Smooth muscle cell (in vitro differentiated cells): Measurements from ENCODE around the gene MITF. TPM values are rescaled to one million over a fixed set of nuclear protein-coding genes. Genes with fewer than 3 reads are reported as not detected.

Experiments used
- DNase-seq: peaks from one replicate; lab custom pipeline; 2025; ENCODE audit not compliant: unreplicated experiment; lab: John Stamatoyannopoulos, UW
- H2AFZ ChIP-seq: fragments of 200-600 bp; sonication (generic); 2 replicates; pipeline ENCODE4 v1.6.0; 2016; ENCODE audit warnings: antibody characterized with exemption, low read depth, mild to moderate bottlenecking
- H3F3A ChIP-seq: fragments of 200-600 bp; sonication (generic); 2 replicates; pipeline ENCODE4 v1.6.0; 2017; ENCODE audit warnings: antibody characterized with exemption, low read depth
- H3K27ac ChIP-seq: fragments of 200-600 bp; sonication (generic); 2 replicates; pipeline ENCODE4 v1.5.1; 2016; ENCODE audit warnings: low read depth, mild to moderate bottlenecking
- H3K27me3 ChIP-seq: fragments of 200-600 bp; sonication (generic); 2 replicates; pipeline ENCODE4 v1.6.1; 2016; ENCODE audit warnings: low read depth, mild to moderate bottlenecking
- H3K36me3 ChIP-seq: fragments of 200-600 bp; sonication (generic); 2 replicates; pipeline ENCODE4 v1.5.1; 2016; ENCODE audit warnings: low read depth
- H3K4me1 ChIP-seq: fragments of 200-600 bp; sonication (generic); 2 replicates; pipeline ENCODE4 v1.5.1; 2016; ENCODE audit warnings: low read depth
- H3K4me2 ChIP-seq: fragments of 200-600 bp; sonication (generic); 2 replicates; pipeline ENCODE4 v1.6.0; 2016; ENCODE audit warnings: mild to moderate bottlenecking
- H3K4me3 ChIP-seq: fragments of 200-600 bp; sonication (generic); 2 replicates; pipeline ENCODE4 v1.5.1; 2016; ENCODE audit warnings: mild to moderate bottlenecking
- H3K79me2 ChIP-seq: fragments of 200-600 bp; sonication (generic); 2 replicates; pipeline ENCODE4 v1.6.0; 2016; ENCODE audit warnings: low read depth, mild to moderate bottlenecking
- H3K9ac ChIP-seq: fragments of 200-600 bp; sonication (generic); 2 replicates; pipeline ENCODE4 v1.6.0; 2016; ENCODE audit warnings: low read depth
- H3K9me3 ChIP-seq: fragments of 200-600 bp; sonication (generic); replicated peaks from 2 replicates; pipeline ENCODE4 v1.5.1; 2016; ENCODE audit warnings: low read depth
- H4K20me1 ChIP-seq: fragments of 200-600 bp; sonication (generic); 2 replicates; pipeline ENCODE4 v1.6.0; 2016; ENCODE audit warnings: low read depth
- CTCF ChIP-seq: fragments of 200-600 bp; sonication (generic); IDR thresholded peaks from 2 replicates; pipeline ENCODE4 v1.5.1; 2017; ENCODE audit warnings: borderline replicate concordance, mild to moderate bottlenecking, antibody characterized with exemption; ENCODE audit not compliant: insufficient read depth, poor library complexity, severe bottlenecking
- WGBS: methylation state at CpG from one replicate; pipeline ENCODE4 v1.1.7; 2016; ENCODE audit warnings: low lambda C conversion rate; 5-methylcytosine and 5-hydroxymethylcytosine counted together
- polyA plus RNA-seq: library from polyadenylated mRNA; unstranded; fragments of >200 nt; fragmentation: Nextera tagmentation; extraction: Ambion mirVana; gene quantifications from 2 replicates; pipeline ENCODE4 v1.2.1, GENCODE V29; 2016
- total RNA-seq: library from RNA; depleted of rRNA; stranded (reverse); fragments of >200 nt; gene quantifications from 2 replicates; pipeline ENCODE4 v1.2.3, GENCODE V29; 2014

Gene MITF
- total and polyA plus RNA-seq, 2 experiments from 2014 or later, result 2.3 to 3.1 TPM

- DNase-seq, result no peak
- Histone ChIP-seq H3K4me2 (no peak overlapping the region), H3K36me3 (no peaks in the 10 kb centered on the region), H3F3A (no peaks in the 10 kb centered on the region), H3K79me2 (no peaks in the 10 kb centered on the region), H3K4me3 (no peak overlapping the region), H4K20me1 (no peaks in the 10 kb centered on the region), H3K27me3 (peaks cover 10% of the 10 kb centered on the region), H3K9ac (no peak overlapping the region), H3K4me1 (no peaks in the 10 kb centered on the region), H2AFZ (no peak overlapping the region), H3K9me3 (no peaks in the 10 kb centered on the region), H3K27ac (no peak overlapping the region)
- TF ChIP-seq CTCF, result no peak
- 94% methylated on average over 2 of the region's 2 CpGs for WGBS
Measured at GRCh38 chr3:69890691-69891090, 151.4 kb downstream of the MITF start.

- Histone ChIP-seq H3K9ac (no peak overlapping the region), H3K4me2 (no peak overlapping the region), H3K9me3 (no peaks in the 10 kb centered on the region), H3K79me2 (no peaks in the 10 kb centered on the region), H3K36me3 (no peaks in the 10 kb centered on the region), H3K27me3 (peaks cover 27% of the 10 kb centered on the region), H3K4me3 (no peak overlapping the region), H4K20me1 (no peaks in the 10 kb centered on the region), H3F3A (no peaks in the 10 kb centered on the region), H3K4me1 (no peaks in the 10 kb centered on the region), H2AFZ (no peak overlapping the region), H3K27ac (no peak overlapping the region)
- no peak for DNase-seq
- WGBS, result 84% methylated on average over 4 of the region's 4 CpGs
- TF ChIP-seq CTCF, result no peak
Measured at GRCh38 chr3:69892706-69893105, 153.4 kb downstream of the MITF start.

GRCh38 chr3:69893274-69893673 lies 154.0 kb downstream of the MITF start:
- no peak for DNase-seq
- Histone ChIP-seq H4K20me1 (no peaks in the 10 kb centered on the region), H3K27me3 (peaks cover 33% of the 10 kb centered on the region), H3K79me2 (no peaks in the 10 kb centered on the region), H3K9ac (no peak overlapping the region), H3K4me1 (no peaks in the 10 kb centered on the region), H3F3A (no peaks in the 10 kb centered on the region), H2AFZ (no peak overlapping the region), H3K36me3 (no peaks in the 10 kb centered on the region), H3K4me2 (no peak overlapping the region), H3K27ac (no peak overlapping the region), H3K4me3 (no peak overlapping the region), H3K9me3 (no peaks in the 10 kb centered on the region)
- WGBS, result 28% methylated on average over 4 of the region's 4 CpGs
- no peak for TF ChIP-seq CTCF

GRCh38 chr3:69896095-69896494 lies 156.8 kb downstream of the MITF start:
- TF ChIP-seq CTCF, result no peak
- peaks cover 45% of the 10 kb centered on the region for H3K27me3 ChIP-seq
- H3K4me2 ChIP-seq, result no peak overlapping the region
- H3K9me3 ChIP-seq, result no peaks in the 10 kb centered on the region
- no peak overlapping the region for H3K4me3 ChIP-seq
- H3K4me1 ChIP-seq, result no peaks in the 10 kb centered on the region
- 78% methylated on average over 1 of the region's 1 CpG for WGBS
- no peak overlapping the region for H3K9ac ChIP-seq
- H2AFZ ChIP-seq, result no peak overlapping the region
- no peaks in the 10 kb centered on the region for H3K36me3 ChIP-seq
- no peaks in the 10 kb centered on the region for H4K20me1 ChIP-seq
- DNase-seq, result no peak
- H3K79me2 ChIP-seq, result no peaks in the 10 kb centered on the region
- no peak overlapping the region for H3K27ac ChIP-seq
- H3F3A ChIP-seq, result no peaks in the 10 kb centered on the region
